Skeletal muscle tissue (tissue), 4 donors: ENCODE measurements around the gene GINS2. TPM values are rescaled to one million over a fixed set of nuclear protein-coding genes. Genes with fewer than 3 reads are reported as not detected.
A peak's percentile ranks its signal among the peaks of the same experiment; 100 is the strongest.

Experiments
- H3K27ac ChIP-seq: one replicate; pipeline ENCODE4 v1.7.0; 2013; ENCODE audit warnings: mild to moderate bottlenecking, low read depth, low read length, inconsistent platforms
- H3K27me3 ChIP-seq, 3 donors: one replicate each; pipeline ENCODE4 v1.7.0; 2013; ENCODE audit warnings: low read length in 3 of 3; ENCODE audit not compliant: control insufficient read depth in 3 of 3, insufficient read depth in 3 of 3
- H3K36me3 ChIP-seq, 3 donors: one replicate each; pipeline ENCODE4 v1.7.0; 2013; ENCODE audit warnings: low read length in 3 of 3; ENCODE audit not compliant: control insufficient read depth in 3 of 3, insufficient read depth in 3 of 3
- H3K4me1 ChIP-seq, 3 donors: one replicate each; pipeline ENCODE4 v1.7.0; 2013; ENCODE audit warnings: low read length in 3 of 3, mild to moderate bottlenecking in 3 of 3; ENCODE audit not compliant: control insufficient read depth in 3 of 3, insufficient read depth in 3 of 3
- H3K4me3 ChIP-seq, 3 donors: one replicate each; pipeline ENCODE4 v1.7.0; 2013; ENCODE audit warnings: low read length in 3 of 3
- H3K9ac ChIP-seq, 3 donors: one replicate each; pipeline ENCODE4 v1.7.0; 2013; ENCODE audit warnings: low read length in 3 of 3, mild to moderate bottlenecking in 3 of 3, moderate library complexity in 2 of 3, low read depth in 1 of 3
- H3K9me3 ChIP-seq, 3 donors: one replicate each; pipeline ENCODE4 v1.7.0; 2013; ENCODE audit warnings: low read length in 3 of 3; ENCODE audit not compliant: control insufficient read depth in 3 of 3
- total RNA-seq: library from RNA; depleted of rRNA; stranded (reverse); fragments of >200 nt; gene quantifications from one replicate; pipeline ENCODE4 v1.2.3, GENCODE V29; 2014
- donor health status: Osteomylitis.

The GINS2 gene
- total RNA-seq, 1 donor from 2014 or later = 4.7 TPM

- H3K27ac ChIP-seq = no peak overlapping the region
- H3K9ac ChIP-seq = peak overlapping the region in 1 of 3 donors; percentile 25
- H3K4me3 ChIP-seq = no peak overlapping the region
- H3K36me3 ChIP-seq = peaks cover 40 to 56% (median 45%) of the 10 kb centered on the region in 3 donors
- no peaks in the 10 kb centered on the region for H3K9me3 ChIP-seq
- no peaks in the 10 kb centered on the region for H3K27me3 ChIP-seq
- H3K4me1 ChIP-seq = peaks cover 19 to 58% (median 37%) of the 10 kb centered on the region in 3 donors
These were observed 31.5 kb downstream of the GINS2 start for GRCh38 chr16:85657267-85657650.

DNA sequence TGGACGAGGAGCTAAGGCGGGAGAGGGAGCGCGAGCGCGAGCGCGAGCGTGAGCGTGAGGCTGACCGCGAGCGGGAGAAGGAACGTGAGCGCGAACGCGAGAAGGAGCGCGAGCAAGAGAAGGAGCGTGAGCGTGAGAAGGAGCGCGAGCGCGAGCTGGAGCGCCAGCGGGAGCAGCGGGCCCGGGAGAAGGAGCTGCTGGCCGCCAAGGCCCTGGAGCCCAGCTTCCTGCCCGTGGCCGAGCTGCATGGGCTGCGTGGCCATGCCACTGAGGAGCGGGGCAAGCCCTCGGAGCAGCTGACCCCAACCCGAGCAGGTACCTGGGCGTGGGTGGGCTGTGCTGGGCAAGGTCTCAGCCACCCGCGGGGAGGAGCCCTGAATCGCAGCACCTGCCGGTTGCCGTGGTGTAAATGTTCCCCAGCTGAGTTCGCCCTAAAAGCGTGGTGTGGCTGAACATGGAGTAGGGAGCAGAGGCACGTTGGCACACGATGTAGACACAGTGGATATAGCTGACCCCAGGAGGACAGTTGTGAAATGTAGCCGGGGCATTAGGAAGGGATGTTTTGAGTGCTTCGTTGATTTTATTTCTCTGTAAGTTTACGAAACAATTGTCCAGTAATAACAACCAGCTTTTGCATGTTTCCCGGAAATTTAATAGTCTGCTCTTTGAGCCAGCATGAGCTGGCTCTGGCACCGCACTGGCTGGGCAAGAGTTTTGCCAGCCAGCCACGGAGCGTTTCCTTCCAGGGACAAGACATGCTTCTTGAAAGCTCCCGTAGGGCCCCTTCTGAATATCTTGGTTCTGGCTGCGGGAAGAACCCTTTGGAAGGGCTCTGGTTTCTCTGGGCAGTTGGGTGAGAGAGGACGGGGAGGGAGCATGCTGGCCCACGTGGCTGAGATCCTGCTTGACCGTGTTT is 32.1 kb downstream of the GINS2 start:
- Histone ChIP-seq H3K27ac (no peak overlapping the region), H3K4me3 (no peak overlapping the region), H3K36me3 (peaks cover 34 to 52% (median 41%) of the 10 kb centered on the region in 3 donors), H3K27me3 (no peaks in the 10 kb centered on the region), H3K4me1 (peaks cover 25 to 65% (median 43%) of the 10 kb centered on the region in 3 donors), H3K9ac (peak overlapping the region in 1 of 3 donors; percentile 25), H3K9me3 (no peaks in the 10 kb centered on the region)

GRCh38 chr16:85655216-85656129 is 33.3 kb downstream of the GINS2 start:
- Histone ChIP-seq H3K27me3 (no peaks in the 10 kb centered on the region), H3K9ac (no peak overlapping the region), H3K36me3 (peaks cover 32 to 44% (median 37%) of the 10 kb centered on the region in 3 donors), H3K27ac (no peak overlapping the region), H3K4me1 (peaks cover 27 to 72% (median 49%) of the 10 kb centered on the region in 3 donors), H3K4me3 (no peak overlapping the region), H3K9me3 (no peaks in the 10 kb centered on the region)

- no peak overlapping the region for H3K9ac ChIP-seq
- peaks cover 18 to 62% (median 42%) of the 10 kb centered on the region in 3 donors for H3K4me1 ChIP-seq
- H3K9me3 ChIP-seq = no peaks in the 10 kb centered on the region
- H3K27me3 ChIP-seq = no peaks in the 10 kb centered on the region
- no peak overlapping the region for H3K4me3 ChIP-seq
- no peak overlapping the region for H3K27ac ChIP-seq
- peaks cover 29 to 42% (median 37%) of the 10 kb centered on the region in 3 donors for H3K36me3 ChIP-seq
These were observed 34.3 kb downstream of the GINS2 start for GRCh38 chr16:85654251-85655095.

DNA sequence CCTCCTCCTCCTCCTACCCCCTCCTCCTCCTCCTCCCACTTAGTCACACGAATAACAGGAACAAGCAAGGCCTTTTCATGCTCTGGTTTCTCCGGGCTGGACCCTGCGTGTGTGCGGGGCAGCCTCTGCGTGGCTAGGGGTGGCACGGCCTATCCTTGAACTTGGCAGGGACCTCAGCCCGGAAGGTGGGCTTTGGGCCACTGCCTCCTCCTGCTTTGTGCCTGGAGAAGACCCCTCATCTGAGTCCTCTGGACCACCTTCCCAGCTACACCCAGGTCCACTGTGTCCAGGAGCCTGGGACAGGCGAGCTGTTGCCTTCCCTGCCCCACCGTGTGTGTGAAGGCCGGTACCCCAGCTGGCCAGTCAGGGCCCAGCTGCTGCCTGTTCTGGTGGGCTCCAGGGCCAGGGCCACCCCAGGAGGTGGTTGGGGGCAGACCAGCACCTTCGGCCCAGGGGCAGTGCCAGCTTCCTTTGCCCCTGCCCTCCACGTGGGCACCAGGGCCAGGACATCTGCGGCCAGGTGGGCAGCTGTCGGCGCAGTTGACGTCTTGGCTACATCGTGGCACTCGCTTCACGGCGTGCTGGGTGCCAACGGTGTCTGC is 35.4 kb downstream of the GINS2 start:
- Histone ChIP-seq H3K9ac (no peak overlapping the region), H3K4me1 (peaks cover 18 to 52% (median 38%) of the 10 kb centered on the region in 3 donors), H3K27me3 (no peaks in the 10 kb centered on the region), H3K36me3 (peaks cover 19 to 36% (median 34%) of the 10 kb centered on the region in 3 donors), H3K9me3 (no peaks in the 10 kb centered on the region), H3K4me3 (no peak overlapping the region), H3K27ac (peak overlapping the region; percentile 47)

- Histone ChIP-seq H3K9me3 (no peaks in the 10 kb centered on the region), H3K9ac (peak overlapping the region in 1 of 3 donors; percentile 40), H3K27me3 (no peaks in the 10 kb centered on the region), H3K36me3 (peaks cover 11 to 28% (median 27%) of the 10 kb centered on the region in 3 donors), H3K27ac (no peak overlapping the region), H3K4me1 (peaks cover 18 to 47% (median 36%) of the 10 kb centered on the region in 3 donors), H3K4me3 (no peak overlapping the region)
These were observed 36.1 kb downstream of the GINS2 start for GRCh38 chr16:85652431-85653221.

- Histone ChIP-seq H3K9ac (peak overlapping the region in 2 of 3 donors; percentile 3 to 25), H3K4me1 (peaks cover 18 to 39% (median 29%) of the 10 kb centered on the region in 3 donors), H3K4me3 (no peak overlapping the region), H3K9me3 (no peaks in the 10 kb centered on the region), H3K27ac (peak overlapping the region; percentile 40), H3K27me3 (no peaks in the 10 kb centered on the region), H3K36me3 (peaks cover 9 to 22% (median 20%) of the 10 kb centered on the region in 3 donors)
These were observed 36.9 kb downstream of the GINS2 start for GRCh38 chr16:85651629-85652430.
